RWPE1 (cell line): ENCODE results near the gene DPT.

Experiments
- CTCF ChIA-PET: fragments of 350-600 bp; sonication (Branson Sonifier 250); formaldehyde crosslinking; extraction: SDS; loops from one replicate; lab custom pipeline; 2021; lab: Yijun Ruan, JAX
- POLR2A ChIA-PET: fragments of 400-600 bp; formaldehyde crosslinking; extraction: SDS; loops from one replicate; lab custom pipeline; 2020; ENCODE audit warnings: antibody characterized with exemption; ENCODE audit not compliant: low non-redundant PET; lab: Yijun Ruan, JAX
- DNase-seq: peaks from one replicate; pipeline ENCODE4 v3.0.0; 2012; ENCODE audit warnings: low spot score
- H3K27ac ChIP-seq: fragments of 450-650 bp; 2 replicates; pipeline ENCODE4 v1.5.1; 2017
- CTCF ChIP-seq: fragments of 450-650 bp; conservative IDR thresholded peaks from 2 replicates; pipeline ENCODE4 v1.5.1; 2017; ENCODE audit warnings: low read depth, mild to moderate bottlenecking

Gene DPT

GRCh38 chr1:168759077-168759476 is 30.1 kb upstream of the DPT start:
- no peak for TF ChIP-seq CTCF
- POLR2A ChIA-PET = no interaction called here
- no peak for DNase-seq
- no peak overlapping the region for H3K27ac ChIP-seq
- CTCF ChIA-PET = no interaction called here

- POLR2A ChIA-PET = no interaction called here
- CTCF ChIA-PET = no interaction called here
- DNase-seq = no peak
- no peak overlapping the region for H3K27ac ChIP-seq
- no peak for TF ChIP-seq CTCF
Observed at GRCh38 chr1:168758503-168758902, 29.5 kb upstream of the DPT start.

- ChIA-PET POLR2A (no interaction called here), CTCF (interaction anchor here (0.7 kb wide), 1 partner anchor 12 kb away, joined by 4 read pairs; no protein-coding TSS in a partner anchor)
- no peak overlapping the region for H3K27ac ChIP-seq
- no peak for TF ChIP-seq CTCF
- DNase-seq = no peak
Observed at GRCh38 chr1:168755800-168756418, 26.9 kb upstream of the DPT start.

- DNase-seq = no peak
- no peak for TF ChIP-seq CTCF
- POLR2A ChIA-PET = no interaction called here
- CTCF ChIA-PET = interaction anchor here (0.6 kb wide), 1 partner anchor 34 kb away, joined by 4 read pairs; no protein-coding TSS in a partner anchor
- no peak overlapping the region for H3K27ac ChIP-seq
Observed at GRCh38 chr1:168752171-168752832, 23.3 kb upstream of the DPT start.

GRCh38 chr1:168751195-168751650 is 22.2 kb upstream of the DPT start:
- TF ChIP-seq CTCF = no peak
- ChIA-PET POLR2A (no interaction called here), CTCF (no interaction called here)
- H3K27ac ChIP-seq = no peak overlapping the region
- DNase-seq = no peak

GRCh38 chr1:168742994-168743650 is 14.1 kb upstream of the DPT start:
- H3K27ac ChIP-seq = no peak overlapping the region
- POLR2A ChIA-PET = no interaction called here
- DNase-seq = no peak
- CTCF ChIA-PET = no interaction called here
- TF ChIP-seq CTCF = no peak
